Astrocyte (in vitro differentiated cells and primary cell): ENCODE results near the gene SLC2A8. TPM values are rescaled to one million over a fixed set of nuclear protein-coding genes. Genes with fewer than 3 reads are reported as not detected.
A peak's percentile ranks its signal among the peaks of the same experiment; 100 is the strongest.

Experiments used
- DNase-seq: peaks from one replicate; pipeline ENCODE4 v3.0.0-alpha.2; 2010; ENCODE audit warnings: low read depth
- FAIRE-seq: peaks from 2 replicates; lab custom pipeline; 2011; peaks lifted over from hg19 to GRCh38; lab: Jason Lieb, UNC
- H2AFZ ChIP-seq: 2 replicates; pipeline ENCODE4 v1.6.0; 2012; ENCODE audit warnings: low read depth, low read length, inconsistent platforms
- H3K27ac ChIP-seq: 2 replicates; pipeline ENCODE4 v1.5.1; 2011; ENCODE audit warnings: low read depth, low read length, inconsistent platforms
- H3K27me3 ChIP-seq: 2 replicates; pipeline ENCODE4 v1.6.0; 2011; ENCODE audit warnings: low read length, inconsistent platforms; ENCODE audit not compliant: insufficient read depth
- H3K36me3 ChIP-seq: 2 replicates; pipeline ENCODE4 v1.5.1; 2011; ENCODE audit warnings: low read length, inconsistent platforms; ENCODE audit not compliant: insufficient read depth
- H3K4me1 ChIP-seq: 2 replicates; pipeline ENCODE4 v1.5.1; 2011; ENCODE audit warnings: low read length, inconsistent platforms; ENCODE audit not compliant: insufficient read depth
- H3K4me2 ChIP-seq: 2 replicates; pipeline ENCODE4 v1.6.0; 2012; ENCODE audit warnings: low read length, inconsistent platforms
- H3K4me3 ChIP-seq: 2 replicates; pipeline ENCODE4 v1.5.1; 2011; ENCODE audit warnings: low read depth, mild to moderate bottlenecking, low read length, inconsistent platforms; ENCODE audit not compliant: insufficient read depth
- H3K79me2 ChIP-seq: 2 replicates; pipeline ENCODE4 v1.6.0; 2012; ENCODE audit warnings: mild to moderate bottlenecking, low read length, inconsistent platforms; ENCODE audit not compliant: insufficient read depth
- H3K9ac ChIP-seq: 2 replicates; pipeline ENCODE4 v1.6.0; 2012; ENCODE audit warnings: mild to moderate bottlenecking, low read length, inconsistent platforms
- H3K9me3 ChIP-seq: 2 replicates; pipeline ENCODE4 v1.5.1; 2012; ENCODE audit warnings: low read depth, mild to moderate bottlenecking, low read length, inconsistent platforms; ENCODE audit not compliant: insufficient read depth
- H4K20me1 ChIP-seq: 2 replicates; pipeline ENCODE4 v1.6.0; 2012; ENCODE audit warnings: low read length, inconsistent platforms; ENCODE audit not compliant: insufficient read depth
- H3K27ac Mint-ChIP-seq: one replicate; pipeline ENCODE4 v1.8.0; 2021; ENCODE audit warnings: mild to moderate bottlenecking, mixed read lengths; ENCODE audit not compliant: unreplicated experiment
- H3K27me3 Mint-ChIP-seq: one replicate; pipeline ENCODE4 v1.8.0; 2021; ENCODE audit warnings: low read depth, mixed read lengths; ENCODE audit not compliant: unreplicated experiment
- H3K36me3 Mint-ChIP-seq: one replicate; pipeline ENCODE4 v1.8.0; 2021; ENCODE audit warnings: low read depth, mixed read lengths; ENCODE audit not compliant: unreplicated experiment
- H3K4me1 Mint-ChIP-seq: one replicate; pipeline ENCODE4 v1.8.0; 2021; ENCODE audit warnings: low read depth, mixed read lengths; ENCODE audit not compliant: unreplicated experiment
- H3K4me3 Mint-ChIP-seq: one replicate; pipeline ENCODE4 v1.8.0; 2021; ENCODE audit warnings: mild to moderate bottlenecking, moderate library complexity, mixed read lengths; ENCODE audit not compliant: unreplicated experiment
- H3K9me3 Mint-ChIP-seq: one replicate; pipeline ENCODE4 v1.8.0; 2021; ENCODE audit warnings: mild to moderate bottlenecking, mixed read lengths; ENCODE audit not compliant: unreplicated experiment
- CTCF ChIP-seq: IDR thresholded peaks from 2 replicates; pipeline ENCODE4 v1.5.1; 2011; ENCODE audit warnings: low read depth, mild to moderate bottlenecking, inconsistent platforms, low read length, moderate library complexity; ENCODE audit not compliant: insufficient read depth
- EZH2 ChIP-seq: IDR thresholded peaks from 2 replicates; pipeline ENCODE4 v1.6.1; 2012; ENCODE audit warnings: mild to moderate bottlenecking, low read length, inconsistent platforms; ENCODE audit not compliant: insufficient read depth
- total RNA-seq: library from RNA; stranded (reverse); gene quantifications from 2 replicates; pipeline ENCODE4 v1.2.1, GENCODE V29; 2021

SLC2A8 gene
- total RNA-seq, 1 donor from 2014 or later: 18.8 TPM

GRCh38 chr9:127449332-127449966, 52.5 kb downstream of the SLC2A8 start:
- Histone ChIP-seq H3K79me2 (peaks cover 42% of the 10 kb centered on the region), H3K4me3 (peak overlapping the region; percentile 78), H3K36me3 (peaks cover 54% of the 10 kb centered on the region), H4K20me1 (peaks cover 66% of the 10 kb centered on the region), H3K27me3 (no peaks in the 10 kb centered on the region), H3K27ac (peak overlapping the region; percentile 72), H3K4me1 (peaks cover 27% of the 10 kb centered on the region), H3K9me3 (peaks cover 20% of the 10 kb centered on the region), H2AFZ (no peak overlapping the region), H3K9ac (peak overlapping the region; percentile 96), H3K4me2 (peak overlapping the region; percentile 92)
- no peak for TF ChIP-seq EZH2
- TF ChIP-seq CTCF: no peak
- Mint-ChIP-seq H3K27me3 (no peaks in the 10 kb centered on the region), H3K4me1 (peaks cover 21% of the 10 kb centered on the region), H3K9me3 (peaks cover 14% of the 10 kb centered on the region), H3K36me3 (peaks cover 62% of the 10 kb centered on the region), H3K4me3 (peak overlapping the region; percentile 99), H3K27ac (peak overlapping the region; percentile 98)
- DNase-seq: no peak
- no peak for FAIRE-seq

DNA sequence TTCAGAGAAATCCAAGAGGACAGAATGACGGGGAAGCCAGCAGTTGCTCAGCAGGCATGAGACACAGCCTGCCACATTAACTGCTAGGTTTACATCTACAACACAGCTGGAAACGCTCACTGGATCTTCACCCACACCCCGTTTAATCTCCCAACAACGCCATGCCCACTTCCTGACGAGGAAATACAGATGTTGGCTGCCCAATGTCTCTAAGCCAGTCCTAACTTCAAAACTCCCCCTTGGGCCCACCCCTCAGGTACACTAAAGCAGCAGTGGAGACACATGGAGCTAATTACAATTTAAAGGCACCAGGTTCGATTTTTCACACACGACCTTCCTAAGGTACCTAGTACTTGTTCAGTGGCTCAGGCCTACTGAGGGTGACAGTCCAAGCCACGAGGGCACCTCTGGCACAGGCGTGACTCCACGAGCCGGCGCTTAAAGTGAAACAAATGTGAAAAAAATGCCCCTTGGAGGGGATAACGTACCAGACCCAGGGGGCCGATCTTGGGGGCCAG, 53.3 kb downstream of the SLC2A8 start:
- peaks cover 9% of the 10 kb centered on the region for H3K9me3 Mint-ChIP-seq
- FAIRE-seq: no peak
- H3K36me3 ChIP-seq: peaks cover 46% of the 10 kb centered on the region
- peak overlapping the region; percentile 78 for H3K4me3 ChIP-seq
- H3K9ac ChIP-seq: peak overlapping the region; percentile 96
- H3K9me3 ChIP-seq: peaks cover 11% of the 10 kb centered on the region
- DNase-seq: no peak
- peak overlapping the region; percentile 92 for H3K4me2 ChIP-seq
- H3K4me3 Mint-ChIP-seq: peak overlapping the region; percentile 99
- H3K4me1 Mint-ChIP-seq: peaks cover 21% of the 10 kb centered on the region
- no peaks in the 10 kb centered on the region for H3K27me3 Mint-ChIP-seq
- TF ChIP-seq CTCF: no peak
- TF ChIP-seq EZH2: no peak
- H3K4me1 ChIP-seq: peaks cover 27% of the 10 kb centered on the region
- no peaks in the 10 kb centered on the region for H3K27me3 ChIP-seq
- H3K27ac ChIP-seq: peak overlapping the region; percentile 72
- peak overlapping the region; percentile 98 for H3K27ac Mint-ChIP-seq
- peaks cover 57% of the 10 kb centered on the region for H4K20me1 ChIP-seq
- H3K79me2 ChIP-seq: peaks cover 42% of the 10 kb centered on the region
- peaks cover 57% of the 10 kb centered on the region for H3K36me3 Mint-ChIP-seq
- no peak overlapping the region for H2AFZ ChIP-seq
